B cell (primary cell): ENCODE results near the gene GPATCH1.

Experiments
- EZH2 ChIP-seq: IDR thresholded peaks from 2 replicates; pipeline ENCODE4 v1.6.1; 2012; ENCODE audit warnings: borderline replicate concordance, low read depth, mild to moderate bottlenecking, moderate library complexity, low read length; ENCODE audit not compliant: insufficient read depth, poor library complexity, severe bottlenecking
- TF ChIP-seq, protein P1 (sequence below): fragments of 200-600 bp; IDR thresholded peaks from one replicate; pipeline ENCODE4 v1.8.0; 2022; ENCODE audit warnings: antibody characterized with exemption, mild to moderate bottlenecking

DNA sequence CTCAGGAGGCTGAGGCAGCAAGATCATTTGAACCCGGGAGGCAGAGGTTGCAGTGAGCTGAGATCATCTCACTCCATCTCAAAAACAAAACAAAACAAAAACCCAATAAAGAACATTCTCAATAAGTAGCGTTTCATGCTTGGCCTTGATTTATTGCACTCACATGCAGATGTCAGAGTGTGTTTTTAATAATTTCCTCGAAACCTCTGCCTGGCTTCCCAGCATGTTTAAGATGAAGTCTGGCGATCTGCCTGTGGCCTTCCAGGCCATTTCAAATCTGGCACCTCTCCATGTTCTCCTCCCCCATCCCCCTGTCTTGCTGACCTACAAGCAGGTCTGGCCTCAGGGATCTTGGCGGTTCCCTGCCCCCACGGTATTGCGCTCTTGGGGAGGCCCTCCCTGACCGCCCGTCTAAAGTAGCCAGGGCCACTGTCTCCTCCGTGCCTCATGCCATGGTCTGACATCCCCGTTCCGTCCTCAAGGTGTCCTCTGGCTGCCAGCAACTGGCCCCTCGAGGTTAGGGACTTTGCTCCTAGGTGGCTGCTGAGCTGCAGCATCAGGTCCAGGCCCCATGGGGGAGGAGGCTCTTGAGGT is 52.6 kb downstream of the GPATCH1 start:
- TF ChIP-seq, protein P1, sequence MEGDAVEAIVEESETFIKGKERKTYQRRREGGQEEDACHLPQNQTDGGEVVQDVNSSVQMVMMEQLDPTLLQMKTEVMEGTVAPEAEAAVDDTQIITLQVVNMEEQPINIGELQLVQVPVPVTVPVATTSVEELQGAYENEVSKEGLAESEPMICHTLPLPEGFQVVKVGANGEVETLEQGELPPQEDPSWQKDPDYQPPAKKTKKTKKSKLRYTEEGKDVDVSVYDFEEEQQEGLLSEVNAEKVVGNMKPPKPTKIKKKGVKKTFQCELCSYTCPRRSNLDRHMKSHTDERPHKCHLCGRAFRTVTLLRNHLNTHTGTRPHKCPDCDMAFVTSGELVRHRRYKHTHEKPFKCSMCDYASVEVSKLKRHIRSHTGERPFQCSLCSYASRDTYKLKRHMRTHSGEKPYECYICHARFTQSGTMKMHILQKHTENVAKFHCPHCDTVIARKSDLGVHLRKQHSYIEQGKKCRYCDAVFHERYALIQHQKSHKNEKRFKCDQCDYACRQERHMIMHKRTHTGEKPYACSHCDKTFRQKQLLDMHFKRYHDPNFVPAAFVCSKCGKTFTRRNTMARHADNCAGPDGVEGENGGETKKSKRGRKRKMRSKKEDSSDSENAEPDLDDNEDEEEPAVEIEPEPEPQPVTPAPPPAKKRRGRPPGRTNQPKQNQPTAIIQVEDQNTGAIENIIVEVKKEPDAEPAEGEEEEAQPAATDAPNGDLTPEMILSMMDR = no peak
- no peak for TF ChIP-seq EZH2
